Gastrocnemius medialis (tissue), 4 donors: ENCODE measurements around the gene RIPK4. TPM values are rescaled to one million over a fixed set of nuclear protein-coding genes. Genes with fewer than 3 reads are reported as not detected.

Experiments
- ATAC-seq, 2 donors: fragments of 150-250 bp; one replicate each; pipeline ENCODE4 v1.9.1; 2016
- DNase-seq, 2 donors: peaks; one replicate each; pipeline ENCODE4 v3.0.0-alpha.2; 2019
- H3K27ac ChIP-seq, 4 donors: fragments of 200-600 bp; sonication (generic); 1 replicate in 1 of 4; 2 replicates in 3 of 4; pipeline ENCODE4 v1.5.1; 2016 to 2018; ENCODE audit warnings: mild to moderate bottlenecking in 2 of 4, moderate library complexity in 1 of 4
- H3K27me3 ChIP-seq, 3 donors: fragments of 200-600 bp; sonication (generic) in 2 of 3; 1 replicate in 1 of 3; 2 replicates in 2 of 3; pipeline versions ENCODE4 v1.5.1 to v1.6.0; 2016 to 2019; ENCODE audit warnings: mild to moderate bottlenecking in 1 of 3, moderate library complexity in 1 of 3
- H3K36me3 ChIP-seq, 2 donors: fragments of 200-600 bp; sonication (generic) in 1 of 2; one replicate each; pipeline ENCODE4 v1.5.1; 2017 to 2018
- H3K4me1 ChIP-seq, 2 donors: fragments of 200-600 bp; sonication (generic) in 1 of 2; one replicate each; pipeline ENCODE4 v1.5.1; 2016 to 2017; ENCODE audit warnings: mild to moderate bottlenecking in 2 of 2
- H3K4me3 ChIP-seq, 4 donors: fragments of 200-600 bp; sonication (generic) in 3 of 4; 1 replicate in 1 of 4; 2 replicates in 3 of 4; pipeline ENCODE4 v1.5.1; 2016 to 2019; ENCODE audit warnings: mild to moderate bottlenecking in 2 of 4
- H3K9me3 ChIP-seq, 3 donors: fragments of 200-600 bp; sonication (generic) in 2 of 3; 1 replicate in 1 of 3; 2 replicates in 2 of 3; pipeline ENCODE4 v1.5.1; 2016 to 2019
- POLR2A ChIP-seq, 2 donors: fragments of 450-650 bp; IDR thresholded peaks; one replicate each; pipeline ENCODE4 v1.6.1; 2017; ENCODE audit warnings: antibody characterized with exemption in 2 of 2, mild to moderate bottlenecking in 2 of 2, moderate library complexity in 2 of 2
- in situ Hi-C, 4 donors: fragments of 200-750 bp; cut with MboI; loops; one replicate each; pipeline versions ENCODE4 v1.15.0 to v1.8.0; 2017; ENCODE audit warnings: low sequenced_read_pairs in 4 of 4
- intact Hi-C: fragments of 100-400 bp; cut with DNase I; formaldehyde crosslinking; loops from one replicate; pipeline ENCODE4 v1.15.1; 2023; ENCODE audit warnings: low total_unique reads
- total RNA-seq, 4 donors: library from RNA; depleted of rRNA; stranded (reverse); fragments of >200 nt; gene quantifications; one replicate each; pipeline versions ENCODE4 v1.1.0 to v1.2.3, GENCODE V29; 2016
- TF ChIP-seq, protein P1 (sequence below), 5 experiments: fragments of 450-650 bp in 3 of 5; fragments of 200-600 bp in 2 of 5; sonication (generic) in 2 of 5; IDR thresholded peaks in 4 of 5; conservative IDR thresholded peaks in 1 of 5; 1 replicate in 4 of 5; 2 replicates in 1 of 5; pipeline ENCODE4 v1.5.1; 2016 to 2019; ENCODE audit warnings: antibody characterized with exemption in 5 of 5, mild to moderate bottlenecking in 3 of 5, moderate library complexity in 3 of 5

RIPK4 gene
- total RNA-seq, 4 donors from 2014 or later = 0.04 to 0.07 TPM; not detected in 2

DNA sequence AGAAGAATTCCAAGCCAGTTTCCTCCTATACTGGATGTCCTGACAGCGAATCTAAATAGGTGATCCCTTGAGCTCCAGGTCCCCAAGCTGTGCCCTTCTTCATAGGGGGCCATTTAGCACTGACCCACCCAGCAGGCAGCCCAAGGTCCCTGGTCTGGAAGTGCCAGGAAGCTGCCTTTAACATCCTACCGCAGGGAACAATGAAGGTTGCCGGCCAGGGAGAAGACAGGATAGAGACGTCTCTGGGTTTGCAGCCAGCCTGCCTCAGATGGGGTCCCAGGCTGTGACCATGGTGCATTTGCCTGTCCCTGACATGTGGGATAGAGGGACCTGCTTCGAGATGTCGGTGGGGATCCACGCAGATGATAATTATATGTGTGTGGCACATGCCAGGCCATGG lies 2.7 kb upstream of the RIPK4 start:
- ATAC-seq (no peak), DNase-seq (no peak)
- H3K36me3 ChIP-seq = no peaks in the 10 kb centered on the region
- peaks cover 60 to 71% (median 68%) of the 10 kb centered on the region in 3 donors for H3K27me3 ChIP-seq
- intact Hi-C loops = no loop called here
- H3K9me3 ChIP-seq = no peaks in the 10 kb centered on the region
- TF ChIP-seq, protein P1, sequence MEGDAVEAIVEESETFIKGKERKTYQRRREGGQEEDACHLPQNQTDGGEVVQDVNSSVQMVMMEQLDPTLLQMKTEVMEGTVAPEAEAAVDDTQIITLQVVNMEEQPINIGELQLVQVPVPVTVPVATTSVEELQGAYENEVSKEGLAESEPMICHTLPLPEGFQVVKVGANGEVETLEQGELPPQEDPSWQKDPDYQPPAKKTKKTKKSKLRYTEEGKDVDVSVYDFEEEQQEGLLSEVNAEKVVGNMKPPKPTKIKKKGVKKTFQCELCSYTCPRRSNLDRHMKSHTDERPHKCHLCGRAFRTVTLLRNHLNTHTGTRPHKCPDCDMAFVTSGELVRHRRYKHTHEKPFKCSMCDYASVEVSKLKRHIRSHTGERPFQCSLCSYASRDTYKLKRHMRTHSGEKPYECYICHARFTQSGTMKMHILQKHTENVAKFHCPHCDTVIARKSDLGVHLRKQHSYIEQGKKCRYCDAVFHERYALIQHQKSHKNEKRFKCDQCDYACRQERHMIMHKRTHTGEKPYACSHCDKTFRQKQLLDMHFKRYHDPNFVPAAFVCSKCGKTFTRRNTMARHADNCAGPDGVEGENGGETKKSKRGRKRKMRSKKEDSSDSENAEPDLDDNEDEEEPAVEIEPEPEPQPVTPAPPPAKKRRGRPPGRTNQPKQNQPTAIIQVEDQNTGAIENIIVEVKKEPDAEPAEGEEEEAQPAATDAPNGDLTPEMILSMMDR (IDR thresholded peaks at IDR 0.05 in 4 of 5, conservative IDR thresholded peaks at IDR 0.05 in 1 of 5) = no peak
- TF ChIP-seq POLR2A (IDR thresholded peaks at IDR 0.05) = no peak
- H3K27ac ChIP-seq = no peak overlapping the region
- H3K4me1 ChIP-seq = peaks cover 15% of the 10 kb centered on the region in 2 donors
- in situ Hi-C loops = loop anchor here in 1 of 4 donors (25.0 kb wide), 1 partner anchor 107 kb away; no protein-coding TSS in a partner anchor
- H3K4me3 ChIP-seq = no peak overlapping the region

DNA sequence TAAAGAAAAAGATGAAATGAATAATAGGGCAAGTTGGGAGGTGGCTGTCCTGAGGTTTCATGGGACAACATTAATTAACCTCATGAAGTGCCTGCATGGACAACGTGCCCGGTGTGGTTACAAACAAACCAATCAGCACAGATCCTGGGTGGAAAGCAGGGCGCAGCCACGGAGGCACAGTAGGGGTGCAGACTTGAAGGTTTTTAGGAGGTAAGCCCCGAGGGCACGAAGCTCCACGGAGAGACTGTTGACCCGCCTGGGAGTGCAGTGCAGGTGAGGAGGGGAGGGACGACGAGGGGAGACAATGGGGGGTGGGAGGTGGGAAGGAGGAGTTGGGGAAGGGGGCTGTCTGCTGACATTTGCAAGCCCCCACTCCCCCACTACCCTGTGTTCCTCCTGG lies 2.3 kb upstream of the RIPK4 start:
- in situ Hi-C loops (loop anchor here in 1 of 4 donors (25.0 kb wide), 1 partner anchor 107 kb away; no protein-coding TSS in a partner anchor), intact Hi-C loops (no loop called here)
- H3K4me3 ChIP-seq = peak overlapping the region in 3 of 4 donors; percentile 14 to 35 (median 21)
- H3K27ac ChIP-seq = no peak overlapping the region
- TF ChIP-seq, protein P1 (IDR thresholded peaks at IDR 0.05 in 4 of 5, conservative IDR thresholded peaks at IDR 0.05 in 1 of 5) = no peak
- TF ChIP-seq POLR2A (IDR thresholded peaks at IDR 0.05) = no peak
- H3K9me3 ChIP-seq = no peaks in the 10 kb centered on the region
- DNase-seq = no peak
- H3K36me3 ChIP-seq = no peaks in the 10 kb centered on the region
- peaks cover 63 to 73% (median 70%) of the 10 kb centered on the region in 3 donors for H3K27me3 ChIP-seq
- peaks cover 15% of the 10 kb centered on the region in 2 donors for H3K4me1 ChIP-seq
- ATAC-seq = no peak

DNA sequence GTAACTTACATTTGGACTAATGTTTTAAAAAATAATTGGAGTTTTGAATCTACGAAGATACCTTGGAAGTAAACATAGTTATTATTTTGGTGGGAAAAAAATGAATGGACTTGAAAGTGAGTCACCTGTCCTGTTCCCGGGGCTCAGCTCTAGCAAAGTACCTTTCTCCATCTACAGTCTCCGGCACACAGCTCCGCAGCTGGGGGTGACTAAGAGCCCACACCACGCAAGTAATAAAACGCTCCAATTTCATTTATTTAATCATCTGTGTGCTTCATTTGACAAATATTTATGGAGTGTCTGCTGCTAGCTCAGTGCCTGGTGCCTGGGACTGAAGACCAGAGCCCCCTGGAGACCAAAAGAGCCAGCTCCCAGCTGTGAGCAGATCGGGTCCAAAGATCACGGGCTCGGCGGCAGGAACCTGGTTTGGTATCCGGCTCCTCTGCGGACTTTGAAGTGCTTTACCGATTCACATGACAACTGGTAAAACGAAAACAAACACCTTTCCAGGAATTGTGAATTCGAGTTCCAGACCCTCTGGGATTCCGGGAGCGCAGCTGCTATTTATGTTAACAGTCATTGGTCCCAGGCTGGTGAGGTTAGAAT lies 1.7 kb upstream of the RIPK4 start:
- Histone ChIP-seq H3K4me3 (peak overlapping the region in 3 of 4 donors; percentile 14 to 35 (median 21)), H3K27me3 (peaks cover 69 to 79% (median 72%) of the 10 kb centered on the region in 3 donors), H3K36me3 (no peaks in the 10 kb centered on the region), H3K27ac (no peak overlapping the region), H3K9me3 (no peaks in the 10 kb centered on the region), H3K4me1 (peaks cover 15% of the 10 kb centered on the region in 2 donors)
- no peak for TF ChIP-seq POLR2A (IDR thresholded peaks at IDR 0.05)
- TF ChIP-seq, protein P1 (IDR thresholded peaks at IDR 0.05 in 4 of 5, conservative IDR thresholded peaks at IDR 0.05 in 1 of 5) = no peak
- in situ Hi-C loops (loop anchor here in 1 of 4 donors (25.0 kb wide), 1 partner anchor 106 kb away; no protein-coding TSS in a partner anchor), intact Hi-C loops (no loop called here)
- DNase-seq (no peak), ATAC-seq (no peak)

DNA sequence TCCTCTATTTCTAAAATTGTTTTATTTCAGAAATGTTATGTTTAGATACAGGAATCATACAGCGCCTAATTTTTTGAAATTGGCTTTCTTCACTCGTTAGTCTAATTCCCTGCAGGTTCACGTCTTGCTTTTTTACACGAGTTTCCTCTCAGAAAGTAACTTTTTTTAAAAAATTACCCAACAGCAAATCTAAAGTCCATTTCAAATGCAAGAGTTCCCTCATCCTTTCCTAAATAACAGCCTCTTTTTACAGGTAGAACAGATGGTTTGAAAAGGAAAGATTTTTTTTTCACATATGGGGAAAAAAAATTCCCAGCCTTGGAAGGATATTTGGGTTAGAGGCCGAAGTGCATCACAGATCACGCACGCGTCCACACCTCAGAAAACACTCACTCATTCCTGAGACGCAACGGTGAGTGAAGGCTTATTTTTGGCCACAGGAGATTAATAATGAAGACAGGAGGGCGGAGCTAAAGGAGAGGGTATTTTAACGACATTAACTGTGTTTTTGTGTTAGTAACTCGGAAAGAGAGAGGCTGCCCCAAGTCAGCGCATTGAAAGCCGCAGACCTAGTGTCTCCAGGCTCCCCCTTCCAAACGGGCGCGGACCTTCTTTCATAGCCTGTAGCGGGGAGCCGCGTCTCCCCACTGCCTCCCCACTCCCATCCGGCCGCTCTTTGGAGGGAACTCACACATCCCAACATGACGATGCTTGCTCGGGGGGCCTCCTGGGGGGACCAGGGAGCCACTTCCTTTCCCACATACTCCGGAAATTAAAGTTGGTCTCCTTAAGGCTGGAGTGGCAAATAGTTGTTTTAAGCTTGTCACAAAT lies 969 bp upstream of the RIPK4 start:
- in situ Hi-C loops (loop anchor here in 1 of 4 donors (25.0 kb wide), 1 partner anchor 106 kb away; no protein-coding TSS in a partner anchor), intact Hi-C loops (no loop called here)
- TF ChIP-seq, protein P1 (IDR thresholded peaks at IDR 0.05 in 4 of 5, conservative IDR thresholded peaks at IDR 0.05 in 1 of 5) = no peak
- DNase-seq (no peak), ATAC-seq (no peak)
- H3K4me3 ChIP-seq = peak overlapping the region in 1 of 4 donors; percentile 21
- H3K9me3 ChIP-seq = no peaks in the 10 kb centered on the region
- H3K27me3 ChIP-seq = peaks cover 68 to 77% (median 72%) of the 10 kb centered on the region in 3 donors
- peaks cover 15% of the 10 kb centered on the region in 2 donors for H3K4me1 ChIP-seq
- no peaks in the 10 kb centered on the region for H3K36me3 ChIP-seq
- H3K27ac ChIP-seq = no peak overlapping the region
